GM19025 (cell line): ENCODE data around the gene TMTC2.

Experiments used
- ATAC-seq: cut with Tn5 transposase; IDR thresholded peaks from one replicate; pipeline ENCODE4 v1.9.1; 2021; ENCODE audit warnings: mild to moderate bottlenecking, low read depth, moderate library complexity; ENCODE audit not compliant: unreplicated experiment

The TMTC2 gene

DNA sequence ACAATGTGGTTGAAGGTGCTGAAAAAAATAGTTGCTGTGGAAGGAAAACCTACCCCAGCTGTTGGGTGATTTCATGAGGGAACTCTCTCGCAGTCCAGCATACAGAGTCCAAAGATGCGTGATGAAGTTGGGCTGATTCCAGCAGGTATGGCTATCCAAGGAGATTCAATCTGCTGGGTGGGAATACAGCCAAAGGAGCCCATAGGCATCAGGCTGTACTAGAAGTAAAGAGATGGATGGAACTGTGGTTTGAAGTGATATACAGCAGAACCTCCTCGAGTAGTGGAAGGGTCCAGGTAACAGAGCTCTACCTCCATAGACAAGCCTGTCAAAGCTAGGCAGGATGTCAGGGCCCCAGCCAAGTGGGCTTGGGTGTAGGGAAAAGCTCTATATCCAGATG is 11.5 kb upstream of the TMTC2 start:
- no peak for ATAC-seq

DNA sequence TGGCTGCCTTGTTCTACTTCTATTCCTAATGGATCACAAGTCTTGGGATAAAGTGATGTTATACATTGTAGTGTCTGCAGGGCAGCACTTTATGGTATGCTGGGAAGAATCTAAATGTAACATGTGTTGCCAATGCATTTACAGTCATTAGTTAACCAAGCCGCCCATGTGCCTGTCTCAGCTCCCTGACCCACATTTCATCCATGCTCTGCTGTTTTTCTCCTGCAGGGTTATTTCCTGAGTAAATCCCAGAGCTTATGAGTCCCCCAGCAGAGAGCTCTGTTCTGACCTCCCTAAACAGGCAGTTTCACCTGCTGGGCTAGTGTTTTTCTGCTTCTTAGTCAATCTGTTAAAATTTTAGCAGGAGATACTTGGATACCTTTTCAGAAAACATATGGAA is 4.4 kb upstream of the TMTC2 start:
- no peak for ATAC-seq

DNA sequence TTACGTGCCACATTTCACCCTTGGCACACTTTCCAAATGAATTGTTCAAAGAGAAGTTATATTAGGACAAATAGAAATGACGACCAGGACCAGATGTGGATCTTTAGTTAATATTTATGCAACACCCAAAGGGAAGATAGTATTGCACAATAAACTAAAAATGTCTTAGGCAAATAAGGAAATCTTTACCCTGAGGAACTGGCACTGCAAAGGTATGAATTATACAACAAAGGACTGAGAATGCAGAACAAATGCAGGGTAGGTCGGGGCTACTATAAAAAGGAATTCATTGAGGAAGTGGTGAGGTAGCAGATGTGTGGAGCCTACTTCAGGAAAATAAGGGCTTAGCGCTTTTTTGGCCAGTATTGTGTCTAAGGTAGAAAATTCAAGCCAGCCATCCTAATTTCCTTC is 3.9 kb upstream of the TMTC2 start:
- no peak for ATAC-seq

DNA sequence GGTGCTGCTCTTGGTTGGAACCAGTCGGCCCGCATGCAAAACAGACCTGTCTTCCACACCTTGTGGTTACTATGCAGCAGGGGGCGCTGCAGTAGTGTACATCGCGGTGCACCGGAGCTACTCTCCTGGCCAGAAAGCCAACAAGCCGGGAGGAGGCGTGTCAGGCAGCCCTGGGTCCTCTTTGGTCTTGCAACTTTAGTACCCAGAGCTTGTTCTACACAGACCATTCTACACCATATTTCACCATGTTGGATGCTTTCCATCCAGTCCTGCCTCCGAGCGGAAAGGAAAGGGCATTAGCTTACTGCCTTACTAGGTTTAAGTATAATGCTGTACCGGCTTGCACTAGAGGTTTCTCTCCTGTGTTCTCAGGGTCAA is 927 bp upstream of the TMTC2 start:
- ATAC-seq, result peak; percentile 43

DNA sequence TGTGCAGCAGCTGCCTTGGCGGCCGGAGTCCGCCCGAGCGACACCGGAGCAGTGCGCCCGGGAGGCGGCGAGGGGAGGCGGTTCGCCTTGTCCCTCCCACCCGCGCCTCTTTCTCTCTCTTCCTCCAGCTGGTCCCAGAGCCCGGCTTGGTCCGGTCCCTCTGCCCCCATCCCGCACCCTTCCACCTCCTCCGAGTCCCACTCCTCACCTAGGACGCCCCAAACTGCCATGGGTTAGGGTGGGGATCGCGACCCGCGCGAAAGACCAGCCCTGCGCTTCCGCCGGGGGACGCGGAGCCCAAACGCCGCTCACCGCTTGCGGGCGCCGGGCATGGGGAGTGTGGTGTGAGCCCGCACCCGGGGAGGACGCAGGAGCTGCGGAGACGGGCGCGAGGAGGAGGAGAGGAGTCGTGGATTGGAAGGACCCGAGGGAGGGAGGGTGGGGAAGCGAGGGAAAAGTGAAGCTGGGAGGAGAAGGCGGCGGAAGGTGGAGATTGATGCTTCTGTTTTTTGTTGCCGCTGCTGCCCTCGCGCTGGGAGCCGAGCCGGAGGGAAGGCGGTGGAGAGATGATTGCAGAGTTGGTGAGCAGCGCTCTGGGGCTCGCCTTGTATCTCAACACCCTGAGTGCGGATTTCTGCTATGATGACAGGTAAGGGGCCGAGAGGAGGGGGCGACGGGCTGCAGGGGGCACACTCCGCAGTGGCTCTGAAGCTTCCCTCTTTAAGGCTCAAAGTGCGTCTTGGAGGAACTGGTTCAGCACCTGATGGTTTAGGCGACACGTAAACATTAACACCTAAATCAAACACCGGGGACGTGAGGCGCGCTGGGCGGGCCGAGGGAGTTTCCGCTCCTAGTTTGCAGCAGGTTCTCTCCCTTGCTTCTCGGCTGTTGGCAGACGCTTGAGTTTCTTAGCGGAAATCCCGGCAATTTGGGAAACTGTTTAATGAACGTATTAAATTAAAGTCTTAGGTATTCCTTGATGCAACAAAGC is 610 bp downstream of the TMTC2 start:
- ATAC-seq, result peak; percentile 28

DNA sequence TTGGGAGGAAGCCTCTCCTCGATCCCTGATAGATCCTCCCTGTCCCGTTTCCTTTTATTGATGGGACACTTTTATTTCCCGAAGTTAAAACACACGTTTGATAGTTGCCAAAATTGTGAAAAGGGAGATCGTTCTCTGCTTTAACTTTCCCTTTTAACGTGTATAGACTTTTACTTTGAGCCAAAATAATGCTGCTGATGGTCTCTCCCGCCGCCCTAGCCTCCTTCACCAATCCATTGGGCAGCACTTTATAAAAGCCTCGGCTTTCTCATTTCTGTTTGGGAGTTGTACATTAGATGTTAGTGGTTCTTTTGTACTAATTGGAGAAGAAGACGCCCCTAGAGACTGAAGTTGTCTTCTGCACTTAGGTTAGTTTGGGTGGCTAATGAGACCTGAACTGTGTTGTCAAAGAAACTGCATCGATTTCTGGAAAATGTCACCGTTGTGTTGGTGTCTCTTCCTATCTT is 1.4 kb downstream of the TMTC2 start:
- no peak for ATAC-seq

DNA sequence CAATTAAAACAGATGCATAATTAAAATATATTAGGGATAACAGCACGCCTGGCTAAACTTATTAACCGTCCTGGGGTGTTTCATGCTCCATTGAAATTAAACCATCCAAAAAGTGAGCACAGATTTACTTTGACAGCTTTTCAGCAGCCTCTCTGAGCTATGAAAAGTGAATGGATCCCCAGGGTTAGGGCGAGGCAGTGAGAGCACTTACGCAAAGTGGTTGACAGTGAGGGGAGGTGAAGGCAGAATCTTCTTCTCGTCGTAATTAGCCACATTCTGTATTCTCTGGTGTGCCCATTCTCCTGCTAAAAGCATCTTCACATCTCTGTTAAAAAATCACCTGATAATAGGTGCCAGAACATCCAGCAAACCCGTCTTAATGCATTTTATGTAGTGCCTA is 1.9 kb downstream of the TMTC2 start:
- no peak for ATAC-seq

DNA sequence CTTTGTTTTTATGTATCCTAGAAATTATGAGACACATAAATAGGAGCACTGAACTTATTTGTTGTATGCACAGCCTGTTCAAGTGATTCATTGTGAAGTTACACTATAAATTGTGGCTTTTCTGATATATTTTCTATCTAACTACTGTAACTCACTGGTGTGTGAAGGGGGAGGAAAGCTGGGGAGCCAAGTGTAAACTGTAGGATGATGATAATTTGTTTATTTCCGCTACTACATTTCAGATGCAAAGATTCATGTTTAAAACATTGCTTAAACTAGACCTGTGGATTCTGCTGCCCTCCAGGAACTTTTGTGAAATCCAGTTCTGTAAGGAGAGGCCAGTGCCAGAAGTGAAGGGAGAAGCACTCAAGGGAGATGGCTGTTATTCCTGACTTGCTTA is 3.3 kb downstream of the TMTC2 start:
- ATAC-seq, result no peak

DNA sequence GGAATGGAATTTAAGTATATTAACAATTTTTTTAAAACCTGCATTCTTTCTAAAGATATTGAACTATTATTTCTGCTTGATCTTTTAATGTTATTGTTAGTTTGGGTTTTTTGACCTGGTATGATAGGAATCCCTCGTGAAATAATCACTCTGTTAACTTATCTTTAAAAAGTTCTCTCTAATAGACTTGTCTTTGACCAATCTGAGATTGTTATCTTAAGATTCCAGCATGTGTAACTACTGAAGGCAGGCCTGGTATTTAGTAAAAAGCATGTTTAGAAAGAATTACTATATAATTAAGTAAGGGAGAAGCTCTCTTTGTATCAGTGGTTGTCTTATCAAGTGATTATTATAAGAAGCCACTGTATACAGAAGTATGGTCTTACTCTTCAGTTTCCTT is 4.8 kb downstream of the TMTC2 start:
- no peak for ATAC-seq

DNA sequence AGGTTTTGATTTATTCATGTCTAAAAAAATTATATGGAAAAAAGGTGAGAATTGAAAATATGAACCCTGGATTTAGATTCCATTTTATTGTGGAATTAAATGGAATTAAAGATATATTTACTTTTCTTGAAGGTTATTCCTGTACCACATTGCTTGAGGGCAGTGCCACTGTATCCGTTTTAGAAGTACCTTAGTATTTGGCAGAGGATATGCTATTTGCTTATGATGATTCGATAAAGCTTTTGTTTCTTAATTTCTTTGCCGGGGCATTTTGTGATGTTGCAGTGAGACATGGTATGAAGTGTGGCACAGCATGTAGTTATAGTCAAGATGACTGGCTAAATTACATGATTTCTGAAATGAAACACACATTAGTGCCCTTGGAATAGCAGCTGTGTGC is 7.6 kb downstream of the TMTC2 start:
- ATAC-seq, result no peak

DNA sequence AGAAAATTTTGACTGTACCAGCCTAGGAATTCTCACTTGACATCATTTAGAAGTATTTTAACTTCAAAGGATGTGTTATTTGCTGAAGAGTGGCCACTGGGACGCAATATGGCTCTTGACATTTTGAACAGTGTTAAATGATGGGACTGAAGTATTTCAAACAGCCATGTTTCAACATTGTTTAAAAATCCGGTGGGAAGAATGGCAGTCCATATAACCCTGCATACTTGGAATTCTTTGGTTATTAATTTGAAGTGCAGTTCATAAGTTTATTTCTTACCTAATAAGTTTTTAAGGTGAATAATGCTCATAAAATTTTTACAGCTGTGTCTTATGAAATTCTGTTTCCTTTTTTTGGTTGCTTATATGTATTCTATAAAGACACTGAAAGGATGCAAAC is 8.3 kb downstream of the TMTC2 start:
- ATAC-seq, result no peak

DNA sequence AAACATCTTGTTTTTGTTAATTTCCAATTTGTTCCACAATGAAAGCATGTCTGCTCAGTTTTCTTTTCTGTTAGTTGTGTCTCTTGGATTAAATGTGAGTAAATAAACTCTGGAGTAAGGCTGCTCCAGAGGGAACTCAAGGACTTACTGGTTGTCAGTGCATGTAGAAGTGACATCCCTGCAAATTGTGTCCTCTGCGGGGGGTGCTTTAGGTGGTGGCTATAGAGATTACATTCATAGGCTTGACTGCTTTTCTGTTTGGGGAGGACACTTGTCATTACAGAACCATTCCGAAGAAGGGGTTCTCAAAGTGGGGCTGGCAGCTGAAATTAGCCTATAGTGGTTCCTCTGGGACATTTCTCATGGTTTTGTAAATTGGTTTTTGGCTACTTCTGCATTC is 8.8 kb downstream of the TMTC2 start:
- ATAC-seq, result no peak

DNA sequence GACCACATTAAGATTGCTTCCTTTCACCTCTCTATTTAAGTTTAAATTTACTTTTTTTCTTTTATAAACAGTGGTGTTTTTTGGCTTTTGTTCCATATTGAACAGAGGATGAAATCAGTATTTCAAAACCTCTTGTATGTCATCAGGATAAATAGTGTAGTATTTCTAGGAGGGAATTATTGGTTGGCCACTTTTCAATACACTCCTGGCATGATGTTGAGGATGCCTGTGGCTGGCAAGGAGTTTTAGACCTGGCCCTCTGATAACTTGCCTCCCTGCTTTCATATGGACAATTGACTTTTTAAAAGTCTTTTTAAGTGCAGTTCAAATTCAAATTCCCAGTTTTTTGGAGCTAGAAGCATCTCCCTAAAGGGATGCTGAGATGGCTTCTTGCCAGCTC is 9.8 kb downstream of the TMTC2 start:
- no peak for ATAC-seq

DNA sequence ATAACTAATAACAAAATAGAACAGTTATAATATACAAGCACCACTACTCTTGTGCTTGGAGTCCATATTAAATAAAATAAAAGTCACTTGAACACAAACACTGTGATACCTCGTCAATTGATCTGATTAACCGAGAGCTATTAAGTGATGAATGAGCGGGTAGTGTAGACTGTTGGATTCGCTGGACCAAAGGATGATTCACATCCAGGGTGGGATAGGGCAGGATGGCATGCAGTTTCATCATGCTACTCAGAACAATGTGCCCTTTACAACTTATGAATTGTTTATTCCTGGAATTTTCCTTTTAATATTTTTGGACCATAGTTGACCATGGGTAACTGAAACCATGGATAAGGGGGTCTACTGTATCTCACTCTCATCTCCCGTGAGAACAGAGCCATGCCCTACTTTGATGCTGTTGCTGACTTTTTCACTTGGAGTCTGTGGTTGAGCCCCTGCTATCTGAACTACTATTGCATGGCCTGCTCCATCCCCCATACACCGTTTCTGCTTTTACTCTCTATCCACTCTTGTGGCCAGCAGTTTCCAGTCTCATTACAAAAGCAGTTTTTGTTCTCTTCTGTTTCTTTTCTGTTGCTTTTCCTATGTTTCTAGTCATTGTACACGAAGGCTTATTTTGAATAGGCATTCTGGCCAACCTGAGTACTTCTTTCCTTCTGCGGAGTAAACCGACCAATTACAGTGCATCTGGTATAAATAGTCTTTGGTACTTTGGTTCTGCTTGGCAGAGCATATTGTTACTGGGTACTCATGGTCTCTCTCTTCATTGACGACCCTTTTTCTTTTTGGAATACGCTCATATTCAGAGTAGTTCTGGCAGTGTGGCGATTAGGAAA is 12.2 kb downstream of the TMTC2 start:
- ATAC-seq, result no peak

DNA sequence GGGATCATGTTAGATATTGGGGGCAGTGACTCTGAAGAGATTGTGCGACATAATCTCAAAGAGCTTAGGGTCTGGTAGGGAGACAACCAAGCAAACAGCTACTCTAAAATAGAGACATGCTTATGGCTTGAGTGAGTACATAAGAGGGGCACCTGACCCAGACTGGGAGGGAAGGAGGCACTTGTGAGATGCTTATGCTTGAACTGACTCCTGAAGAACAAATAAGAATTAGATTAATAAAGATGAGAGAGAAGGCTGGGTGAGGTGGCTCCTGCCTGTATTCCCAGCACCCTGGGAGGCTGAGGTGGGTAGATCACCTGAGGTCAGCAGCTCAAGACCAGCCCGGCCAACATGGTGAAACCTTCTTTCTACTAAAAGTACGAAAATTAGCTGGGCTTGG is 19.1 kb downstream of the TMTC2 start:
- ATAC-seq, result no peak

DNA sequence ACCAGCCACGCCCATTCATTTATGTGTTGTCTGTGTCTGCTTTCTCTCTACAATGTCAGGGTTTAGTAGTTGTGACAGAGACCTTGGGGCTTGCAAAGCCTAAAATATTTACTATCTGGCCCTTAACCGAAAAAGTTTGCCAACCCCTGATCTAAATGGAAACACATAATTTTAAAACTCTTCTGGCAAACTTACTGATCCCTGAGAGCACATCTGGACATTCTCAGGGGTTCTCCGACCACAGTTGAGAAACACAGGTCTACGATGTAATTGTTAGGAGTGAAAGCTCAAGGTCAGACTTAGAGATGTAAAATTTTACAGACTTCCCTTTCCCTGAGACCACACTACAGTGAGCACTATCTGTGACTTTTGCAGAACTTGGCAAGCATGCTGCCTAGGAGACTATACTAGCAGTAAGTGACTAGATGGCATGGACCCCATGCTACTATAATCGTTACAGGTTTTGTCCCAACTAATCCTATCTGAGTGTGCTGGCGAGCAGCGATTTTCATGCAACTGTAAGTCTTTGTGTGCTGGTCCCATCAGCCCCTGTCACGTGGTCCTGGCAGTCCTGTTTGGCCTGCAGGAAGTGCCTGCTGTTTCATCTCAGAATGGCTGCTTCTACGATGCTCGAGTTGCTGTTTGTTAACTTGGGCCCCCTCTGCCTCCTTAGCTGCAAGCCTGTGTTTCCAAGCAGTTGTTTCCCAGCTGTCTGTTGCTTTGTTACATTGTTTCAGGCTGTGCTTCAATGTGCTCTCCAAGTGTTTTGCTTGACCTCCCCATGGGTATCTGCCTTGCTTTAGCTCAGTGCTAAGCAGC is 21.6 kb downstream of the TMTC2 start:
- no peak for ATAC-seq

DNA sequence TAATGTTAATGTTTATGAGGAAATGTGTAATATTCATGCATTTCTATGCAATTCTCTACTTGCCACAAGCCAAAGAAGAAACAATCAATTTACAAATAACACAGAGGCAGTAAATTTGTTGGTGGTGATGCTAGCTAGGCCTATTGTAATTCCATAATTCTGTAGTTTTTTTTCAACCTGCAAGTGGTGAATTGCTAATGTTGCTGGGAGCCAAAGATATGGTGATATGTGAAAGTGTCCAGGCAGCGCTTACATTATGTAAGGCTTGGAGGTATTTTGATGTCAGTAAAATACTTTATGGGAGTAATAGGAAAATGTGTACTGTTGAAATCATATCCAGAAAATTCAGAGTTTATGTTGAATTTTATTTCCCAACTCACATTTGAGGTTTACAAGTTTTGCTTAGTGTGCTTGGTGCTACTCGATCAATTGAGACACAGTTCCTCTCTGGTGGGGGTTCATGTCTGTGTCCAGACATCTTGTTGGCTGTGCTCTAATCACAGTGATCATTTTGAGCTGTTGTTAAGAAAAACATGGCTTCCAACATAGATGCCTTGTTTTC is 23.2 kb downstream of the TMTC2 start:
- no peak for ATAC-seq

DNA sequence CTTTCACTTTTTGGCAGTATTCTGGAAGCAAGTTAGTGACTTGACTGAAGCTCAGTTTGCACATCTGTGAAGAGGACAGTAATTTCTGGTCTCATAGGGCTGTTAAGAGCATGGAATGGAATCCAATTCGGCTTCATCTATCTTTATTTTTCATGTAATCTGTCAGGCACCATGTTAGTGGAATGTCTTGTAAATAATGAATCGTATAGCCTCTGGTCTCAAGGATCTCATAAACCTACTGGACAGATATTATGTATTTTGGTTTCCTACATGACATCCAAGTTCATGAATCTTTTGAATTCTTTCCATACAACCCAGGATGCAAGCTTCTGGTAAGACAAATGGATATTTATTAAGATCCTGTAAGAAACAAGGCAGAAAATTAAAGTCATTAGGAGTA is 24.0 kb downstream of the TMTC2 start:
- no peak for ATAC-seq

DNA sequence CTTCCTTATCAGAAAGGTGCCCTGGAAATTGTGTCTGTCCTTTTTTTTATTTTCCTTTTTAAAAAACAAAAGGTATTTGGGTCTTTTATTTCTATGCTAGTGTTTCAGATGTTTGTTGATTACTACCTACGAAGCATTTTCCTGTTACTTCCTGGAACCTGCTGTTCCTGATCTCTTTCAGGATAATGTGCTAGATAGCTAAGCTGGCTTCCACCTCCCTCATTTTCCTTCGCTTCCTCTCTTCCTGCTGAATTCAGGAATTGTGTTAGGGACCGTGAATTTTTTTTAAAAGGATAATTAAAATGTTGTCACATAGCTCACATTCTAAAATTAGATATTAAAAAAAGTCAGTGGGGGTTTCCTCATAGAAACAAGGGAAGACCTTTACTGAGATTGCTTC is 27.7 kb downstream of the TMTC2 start:
- ATAC-seq, result no peak

DNA sequence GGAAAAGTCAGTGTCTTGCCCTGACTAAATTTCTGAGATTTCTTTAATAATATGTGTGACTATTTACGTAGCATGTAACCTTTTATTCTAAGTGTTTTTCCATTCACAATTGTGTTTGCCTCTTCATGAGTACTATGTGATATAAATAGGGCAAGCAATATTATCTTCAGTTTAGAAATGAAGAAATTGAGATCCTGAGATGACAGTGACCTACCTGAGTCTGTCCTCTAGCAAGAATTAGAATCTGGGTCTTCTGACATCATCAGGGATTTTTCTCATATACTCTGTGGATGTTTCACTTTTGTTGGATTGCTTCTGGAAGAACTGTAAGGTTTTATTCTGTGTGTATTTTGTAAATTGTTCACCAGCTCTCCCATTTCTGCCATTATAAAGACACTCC is 35.0 kb downstream of the TMTC2 start:
- no peak for ATAC-seq
